Fibroblast of lung (primary cell): Measurements from ENCODE around the gene RGS7.

ENCODE experiments used
- EZH2 ChIP-seq: IDR thresholded peaks from 2 replicates; pipeline ENCODE4 v1.5.1; 2012; ENCODE audit warnings: low read length, control low read depth, mild to moderate bottlenecking; ENCODE audit errors: missing control alignments
- TF ChIP-seq, protein P1 (sequence below), 2 donors: IDR thresholded peaks in 1 of 2; conservative IDR thresholded peaks in 1 of 2; 1 replicate in 1 of 2; 2 replicates in 1 of 2; pipeline ENCODE4 v1.5.1; 2011 to 2012; ENCODE audit warnings: low read length in 2 of 2, control low read depth in 1 of 2, inconsistent platforms in 1 of 2, low read depth in 1 of 2, mild to moderate bottlenecking in 1 of 2

DNA sequence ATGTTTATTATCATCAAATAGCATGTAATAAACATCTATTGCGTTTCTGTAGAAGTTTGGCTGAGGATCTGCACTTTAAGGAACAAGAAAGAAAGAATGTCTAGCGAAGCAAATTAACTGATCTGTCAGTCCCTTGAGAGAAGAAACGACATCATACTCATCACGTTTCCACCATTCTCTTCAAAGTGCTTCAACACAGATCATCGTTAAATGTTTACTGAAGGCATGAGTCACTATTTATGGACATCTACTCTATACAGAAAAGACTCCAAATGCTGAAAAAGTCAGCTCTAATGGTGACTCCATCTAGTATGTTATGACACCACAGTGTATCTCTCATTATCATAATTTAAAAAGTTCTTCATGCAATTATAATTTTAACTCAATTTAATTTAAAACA, 369.1 kb downstream of the RGS7 start:
- TF ChIP-seq, protein P1, sequence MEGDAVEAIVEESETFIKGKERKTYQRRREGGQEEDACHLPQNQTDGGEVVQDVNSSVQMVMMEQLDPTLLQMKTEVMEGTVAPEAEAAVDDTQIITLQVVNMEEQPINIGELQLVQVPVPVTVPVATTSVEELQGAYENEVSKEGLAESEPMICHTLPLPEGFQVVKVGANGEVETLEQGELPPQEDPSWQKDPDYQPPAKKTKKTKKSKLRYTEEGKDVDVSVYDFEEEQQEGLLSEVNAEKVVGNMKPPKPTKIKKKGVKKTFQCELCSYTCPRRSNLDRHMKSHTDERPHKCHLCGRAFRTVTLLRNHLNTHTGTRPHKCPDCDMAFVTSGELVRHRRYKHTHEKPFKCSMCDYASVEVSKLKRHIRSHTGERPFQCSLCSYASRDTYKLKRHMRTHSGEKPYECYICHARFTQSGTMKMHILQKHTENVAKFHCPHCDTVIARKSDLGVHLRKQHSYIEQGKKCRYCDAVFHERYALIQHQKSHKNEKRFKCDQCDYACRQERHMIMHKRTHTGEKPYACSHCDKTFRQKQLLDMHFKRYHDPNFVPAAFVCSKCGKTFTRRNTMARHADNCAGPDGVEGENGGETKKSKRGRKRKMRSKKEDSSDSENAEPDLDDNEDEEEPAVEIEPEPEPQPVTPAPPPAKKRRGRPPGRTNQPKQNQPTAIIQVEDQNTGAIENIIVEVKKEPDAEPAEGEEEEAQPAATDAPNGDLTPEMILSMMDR (conservative IDR thresholded peaks at IDR 0.05 in 1 of 2, IDR thresholded peaks at IDR 0.05 in 1 of 2; ENCODE audit: low read depth in 1 of 2, low read length in 2 of 2), result no peak
- TF ChIP-seq EZH2, result no peak
